GM12878 (cell line): ENCODE data around the gene WNK2. TPM values are rescaled to one million over a fixed set of nuclear protein-coding genes. Genes with fewer than 3 reads are reported as not detected.

Source experiments
- ATAC-seq: fragments of 200-7000 bp; cut with Tn5 transposase; 3 replicates; pipeline ENCODE4 v1.9.1; 2020; ENCODE audit warnings: mild to moderate bottlenecking, moderate library complexity
- BruUV-seq: library from RNA; stranded (reverse); fragments of 400-500 nt; replicated peaks from 2 replicates; lab custom pipeline; 2021; lab: Mats Ljungman, UMichigan
- CTCF ChIA-PET: fragments of 300-600 bp; sonication (Branson Sonifier 250); formaldehyde crosslinking; extraction: SDS; loops from one replicate; lab custom pipeline; 2021; ENCODE audit warnings: inconsistent platforms; lab: Yijun Ruan, JAX
- POLR2A ChIA-PET: fragments of 350-600 bp; formaldehyde crosslinking; extraction: SDS; loops from one replicate; lab custom pipeline; 2021; ENCODE audit warnings: inconsistent platforms; lab: Charles Lee
- RAD21 ChIA-PET: fragments of 300-600 bp; sonication (Branson Sonifier 250); formaldehyde crosslinking; loops from one replicate; lab custom pipeline; 2023; ENCODE audit warnings: antibody characterized with exemption; ENCODE audit not compliant: unreplicated experiment; lab: Charles Lee
- SMC1A ChIA-PET: fragments of 300-600 bp; sonication (Branson Sonifier 250); formaldehyde crosslinking; loops from one replicate; lab custom pipeline; 2023; ENCODE audit not compliant: unreplicated experiment, uncharacterized antibody; lab: Charles Lee
- DNase-seq: peaks from one replicate; pipeline ENCODE4 v3.0.0-alpha.2; 2011; ENCODE audit warnings: low read depth, low spot score
- FAIRE-seq: peaks from 3 replicates; lab custom pipeline; 2011; peaks lifted over from hg19 to GRCh38; lab: Jason Lieb, UNC
- H2AFZ ChIP-seq: 2 replicates; pipeline ENCODE4 v1.6.0; 2011; ENCODE audit warnings: low read depth, low read length, control low read depth; ENCODE audit not compliant: control insufficient read depth
- H3K27ac ChIP-seq: 2 replicates; pipeline ENCODE4 v1.5.1; 2011; ENCODE audit warnings: control low read depth; ENCODE audit not compliant: control insufficient read depth, insufficient read depth
- H3K27me3 ChIP-seq, 2 experiments: replicated peaks in 1 of 2; 2 replicates each; pipeline versions ENCODE4 v1.6.0 to v1.6.1; 2011; ENCODE audit warnings: low read length in 1 of 2; ENCODE audit not compliant: control insufficient read depth in 2 of 2, insufficient read depth in 2 of 2
- H3K36me3 ChIP-seq, 2 experiments: 2 replicates each; pipeline ENCODE4 v1.5.1; 2011; ENCODE audit warnings: low read length in 1 of 2; ENCODE audit not compliant: control insufficient read depth in 2 of 2, insufficient read depth in 2 of 2
- H3K4me1 ChIP-seq: 2 replicates; pipeline ENCODE4 v1.6.1; 2011; ENCODE audit warnings: mild to moderate bottlenecking, low read length, moderate library complexity, mixed read lengths; ENCODE audit not compliant: control insufficient read depth, insufficient read depth
- H3K4me2 ChIP-seq: 2 replicates; pipeline ENCODE4 v1.6.0; 2011; ENCODE audit warnings: control low read depth; ENCODE audit not compliant: control insufficient read depth, insufficient read depth
- H3K4me3 ChIP-seq: fragments of 200-600 bp; sonication (generic); 2 replicates; pipeline ENCODE4 v1.5.1; 2016
- H3K79me2 ChIP-seq: 2 replicates; pipeline ENCODE4 v1.6.0; 2011; ENCODE audit warnings: low read length; ENCODE audit not compliant: control insufficient read depth, insufficient read depth
- H3K9ac ChIP-seq: 2 replicates; pipeline ENCODE4 v1.8.0; 2011; ENCODE audit warnings: low read length, control low read depth, mixed read lengths; ENCODE audit not compliant: control insufficient read depth, insufficient read depth
- H3K9me3 ChIP-seq: replicated peaks from 3 replicates; pipeline ENCODE4 v1.5.1; 2011; ENCODE audit warnings: mild to moderate bottlenecking, low read length; ENCODE audit not compliant: control insufficient read depth, insufficient read depth
- H4K20me1 ChIP-seq: 2 replicates; pipeline ENCODE4 v1.6.0; 2011; ENCODE audit not compliant: control insufficient read depth, insufficient read depth
- BCL11A ChIP-seq: IDR thresholded peaks from 2 replicates; pipeline ENCODE4 v1.6.1; 2011; ENCODE audit warnings: low read depth, low read length
- EZH2 ChIP-seq: IDR thresholded peaks from 2 replicates; pipeline ENCODE4 v1.6.1; 2012; ENCODE audit warnings: low read depth, mild to moderate bottlenecking, control low read depth, inconsistent platforms, low read length, borderline replicate concordance; ENCODE audit not compliant: control insufficient read depth
- MAX ChIP-seq: IDR thresholded peaks from 2 replicates; pipeline ENCODE4 v1.6.1; 2012; ENCODE audit warnings: low read depth, low read length, improper control_type of control experiment
- RB1 ChIP-seq: fragments of 450-650 bp; formaldehyde crosslinking; IDR thresholded peaks from 2 replicates; pipeline ENCODE4 v1.6.1; 2017; ENCODE audit warnings: mild to moderate bottlenecking, borderline replicate concordance
- RFX5 ChIP-seq: IDR thresholded peaks from 2 replicates; pipeline ENCODE4 v1.6.1; 2011; ENCODE audit warnings: low read depth, low read length, improper control_type of control experiment
- SRF ChIP-seq, 2 experiments: IDR thresholded peaks; 2 replicates each; pipeline ENCODE4 v1.6.1; 2011; ENCODE audit warnings: low read depth in 2 of 2, low read length in 2 of 2, mild to moderate bottlenecking in 1 of 2, moderate library complexity in 1 of 2
- ZNF217 ChIP-seq: fragments of 450-650 bp; IDR thresholded peaks from 2 replicates; pipeline ENCODE4 v1.6.1; 2017; ENCODE audit warnings: antibody characterized with exemption, mild to moderate bottlenecking
- WGBS: methylation state at CpG from one replicate; pipeline ENCODE4 v1.1.6; 2016; ENCODE audit warnings: low lambda C conversion rate; ENCODE audit not compliant: insufficient replicate concordance, insufficient coverage; ENCODE audit errors: missing lambda C conversion rate; 5-methylcytosine and 5-hydroxymethylcytosine counted together
- in situ Hi-C: fragments of 300-500 bp; cut with MboI; formaldehyde crosslinking; loops from 9 replicates; pipeline ENCODE4 v1.14.3; 2018; ENCODE audit warnings: mixed read lengths
- intact Hi-C: fragments of 100-400 bp; cut with micrococcal nuclease; formaldehyde crosslinking; loops from one replicate; pipeline ENCODE4 v1.14.2; 2022; ENCODE audit not compliant: unreplicated experiment
- polyA plus RNA-seq, 11 experiments: library from polyadenylated mRNA; depleted of rRNA in 4 of 11; unstranded in 6 of 11; stranded (reverse) in 5 of 11; fragments of >200 nt; fragmentation: Nextera tagmentation in 4 of 11; fragmentation: Illumina TruSeq in 1 of 11; extraction: Ambion mirVana in 4 of 11; extraction: Trizol in 1 of 11; gene quantifications; 1 replicate in 1 of 11; 2 replicates in 10 of 11; pipeline versions ENCODE4 v1.2.1 to v1.2.3, GENCODE V29; 2011 to 2016; ENCODE audit warnings: inconsistent platforms in 2 of 11, missing spikeins in 2 of 11, low read depth in 1 of 11
- total RNA-seq, 4 experiments: library from RNA; depleted of rRNA in 3 of 4; stranded (reverse); fragments of >200 nt in 3 of 4; fragmentation: Illumina TruSeq in 1 of 4; extraction: Trizol in 1 of 4; gene quantifications; 2 replicates each; pipeline versions ENCODE4 v1.2.1 to v1.2.3, GENCODE V29; 2013 to 2021

Gene WNK2
- total and polyA plus RNA-seq, 10 of the 15 experiments (the other 5 are each of a cell fraction or from before 2014, with no cell fraction given): 0.15 TPM; not detected in 9

- no peak for TF ChIP-seq SRF (IDR thresholded peaks at IDR 0.05; ENCODE audit: low read depth in 2 of 2, low read length in 2 of 2)
- TF ChIP-seq RFX5: no peak
Measured at GRCh38 chr9:93266521-93267001, 82.6 kb downstream of the WNK2 start (continued).

GRCh38 chr9:93267091-93267541 is 83.2 kb downstream of the WNK2 start:
- H3K4me3 ChIP-seq: no peak overlapping the region
- no peaks in the 10 kb centered on the region for H4K20me1 ChIP-seq
- H3K4me1 ChIP-seq: peaks cover 15% of the 10 kb centered on the region
- CTCF ChIA-PET: no interaction called here
- RAD21 ChIA-PET: no interaction called here
- no peak overlapping the region for H3K9ac ChIP-seq
- no peak overlapping the region for H2AFZ ChIP-seq
- no peaks in the 10 kb centered on the region for H3K36me3 ChIP-seq
- H3K9me3 ChIP-seq: no peaks in the 10 kb centered on the region
- BruUV-seq: no TSS peak
- POLR2A ChIA-PET: no interaction called here
- ATAC-seq (no peak), DNase-seq (no peak)
- H3K79me2 ChIP-seq: no peaks in the 10 kb centered on the region
- WGBS: 38% methylated on average over 7 of the region's 10 CpGs
- in situ Hi-C loops: no loop called here
- SMC1A ChIA-PET: no interaction called here
- H3K4me2 ChIP-seq: no peak overlapping the region
- TF ChIP-seq EZH2 (no peak), ZNF217 (no peak), MAX (no peak), BCL11A (no peak), RB1 (no peak)
- TF ChIP-seq, all 136 proteins: peak for 0
- FAIRE-seq: no peak
- Histone ChIP-seq H3K27ac (no peak overlapping the region), H3K27me3 (no peaks in the 10 kb centered on the region)
- intact Hi-C loops: no loop called here
